ENCODE data around the gene CFAP77. TPM values are rescaled to one million over a fixed set of nuclear protein-coding genes. Genes with fewer than 3 reads are reported as not detected.

Gene CFAP77
- total RNA-seq, 1 donor from 2014 or later, result 0.20 TPM

- no peak for DNase-seq (ENCODE audit: low read depth, low spot score)
Measured at GRCh38 chr9:132514821-132515220, 104.8 kb downstream of the CFAP77 start.

- no peak for DNase-seq (ENCODE audit: low read depth, low spot score)
Measured at GRCh38 chr9:132516301-132516700, 106.3 kb downstream of the CFAP77 start.

GRCh38 chr9:132516911-132517310 is 106.9 kb downstream of the CFAP77 start:
- DNase-seq (ENCODE audit: low read depth, low spot score), result no peak

GRCh38 chr9:132517815-132518550 is 108.0 kb downstream of the CFAP77 start:
- DNase-seq (ENCODE audit: low read depth, low spot score), result no peak

- no peak for DNase-seq (ENCODE audit: low read depth, low spot score)
Measured at GRCh38 chr9:132518626-132519025, 108.6 kb downstream of the CFAP77 start.

- DNase-seq (ENCODE audit: low read depth, low spot score), result no peak
Measured at GRCh38 chr9:132519033-132519432, 109.0 kb downstream of the CFAP77 start.

- no peak for DNase-seq (ENCODE audit: low read depth, low spot score)
Measured at GRCh38 chr9:132520612-132521011, 110.6 kb downstream of the CFAP77 start.

- no peak for DNase-seq (ENCODE audit: low read depth, low spot score)
Measured at GRCh38 chr9:132525308-132526023, 115.5 kb downstream of the CFAP77 start.

- no peak for DNase-seq (ENCODE audit: low read depth, low spot score)
Measured at GRCh38 chr9:132531195-132531594, 121.2 kb downstream of the CFAP77 start.

- DNase-seq (ENCODE audit: low read depth, low spot score), result no peak
Measured at GRCh38 chr9:132531710-132532570, 121.9 kb downstream of the CFAP77 start.

GRCh38 chr9:132534832-132535231 is 124.8 kb downstream of the CFAP77 start:
- no peak for DNase-seq (ENCODE audit: low read depth, low spot score)

GRCh38 chr9:132536124-132536523 is 126.1 kb downstream of the CFAP77 start:
- no peak for DNase-seq (ENCODE audit: low read depth, low spot score)

- DNase-seq (ENCODE audit: low read depth, low spot score), result no peak
Measured at GRCh38 chr9:132537352-132537751, 127.3 kb downstream of the CFAP77 start.

- no peak for DNase-seq (ENCODE audit: low read depth, low spot score)
Measured at GRCh38 chr9:132538071-132538470, 128.1 kb downstream of the CFAP77 start.

- no peak for DNase-seq (ENCODE audit: low read depth, low spot score)
Measured at GRCh38 chr9:132539096-132539495, 129.1 kb downstream of the CFAP77 start.

- DNase-seq (ENCODE audit: low read depth, low spot score), result no peak
Measured at GRCh38 chr9:132541051-132541450, 131.0 kb downstream of the CFAP77 start.

- no peak for DNase-seq (ENCODE audit: low read depth, low spot score)
Measured at GRCh38 chr9:132541870-132542830, 132.1 kb downstream of the CFAP77 start.

GRCh38 chr9:132543251-132543650 is 133.2 kb downstream of the CFAP77 start:
- no peak for DNase-seq (ENCODE audit: low read depth, low spot score)

GRCh38 chr9:132543960-132544359 is 133.9 kb downstream of the CFAP77 start:
- no peak for DNase-seq (ENCODE audit: low read depth, low spot score)

- no peak for DNase-seq (ENCODE audit: low read depth, low spot score)
Measured at GRCh38 chr9:132545578-132545977, 135.6 kb downstream of the CFAP77 start.
